ENCODE measurements around the gene PRRC2B. TPM values are rescaled to one million over a fixed set of nuclear protein-coding genes. Genes with fewer than 3 reads are reported as not detected.
"Not testable (repeated sequence)": the region's sequence is repeated elsewhere in the genome, so short reads cannot be mapped to it uniquely, and the experiment has no call there.

The PRRC2B gene
- polyA plus RNA-seq, 1 donor = 133 TPM

DNA sequence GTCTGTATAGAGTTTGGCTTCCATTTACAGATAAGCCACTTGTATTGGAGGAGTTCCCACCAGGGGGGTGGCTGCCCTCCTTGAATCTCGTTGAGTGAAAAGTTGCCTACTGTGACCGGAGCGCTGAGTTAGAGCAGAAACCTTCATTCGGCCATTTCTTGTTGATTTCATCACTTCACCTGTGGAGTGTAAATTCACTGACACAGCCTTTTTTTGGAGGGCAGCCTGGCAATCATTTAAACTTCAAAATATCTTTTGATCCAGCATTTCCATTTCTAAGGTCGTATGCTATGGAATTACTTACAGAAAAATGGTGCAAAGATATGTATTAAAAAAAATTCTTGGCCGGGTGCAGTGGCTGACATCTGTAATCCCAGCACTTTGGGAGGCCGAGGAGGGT, 40.8 kb downstream of the PRRC2B start:
- DNase-seq (ENCODE audit: low read depth) = no peak

DNA sequence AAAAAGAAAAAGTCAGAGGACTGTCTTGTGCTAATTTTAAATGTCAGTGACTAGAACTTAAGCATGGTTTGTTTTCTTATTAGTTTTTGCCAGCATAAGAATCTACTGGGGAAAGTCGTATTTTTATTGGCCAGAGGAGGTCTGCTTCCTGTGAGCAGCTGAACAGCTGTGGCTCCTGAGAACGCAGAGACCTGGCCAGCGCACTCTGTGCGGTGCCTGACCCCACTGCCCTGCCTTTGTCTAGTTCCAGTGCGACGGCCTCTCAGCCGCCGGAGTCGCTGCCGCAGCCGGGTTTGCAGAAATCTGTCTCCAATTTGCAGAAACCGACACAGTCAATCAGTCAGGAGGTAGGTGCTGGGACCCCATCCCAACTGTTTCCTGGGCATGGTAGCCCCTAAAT, 42.5 kb downstream of the PRRC2B start:
- no peak for DNase-seq (ENCODE audit: low read depth)

DNA sequence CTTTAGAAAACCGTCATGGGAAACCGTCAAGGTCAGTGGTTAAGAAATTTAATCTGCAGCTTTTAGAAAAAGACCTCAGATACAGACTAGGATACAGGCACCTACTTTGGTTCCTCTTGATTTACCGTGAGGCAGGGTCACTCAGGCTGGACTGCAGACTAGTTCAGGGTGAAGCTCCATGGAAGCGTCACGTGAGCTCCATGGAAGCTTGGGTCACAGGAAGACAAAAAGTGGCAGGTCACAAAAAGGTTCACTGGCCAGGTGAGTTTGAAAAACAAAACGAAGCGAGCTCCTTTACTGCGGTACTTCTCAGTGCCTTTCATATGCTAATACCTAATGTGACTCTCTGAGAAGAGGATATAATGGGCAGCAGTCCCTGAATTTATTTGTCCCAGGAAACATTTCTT, 43.0 kb downstream of the PRRC2B start:
- DNase-seq (ENCODE audit: low read depth) = no peak

DNA sequence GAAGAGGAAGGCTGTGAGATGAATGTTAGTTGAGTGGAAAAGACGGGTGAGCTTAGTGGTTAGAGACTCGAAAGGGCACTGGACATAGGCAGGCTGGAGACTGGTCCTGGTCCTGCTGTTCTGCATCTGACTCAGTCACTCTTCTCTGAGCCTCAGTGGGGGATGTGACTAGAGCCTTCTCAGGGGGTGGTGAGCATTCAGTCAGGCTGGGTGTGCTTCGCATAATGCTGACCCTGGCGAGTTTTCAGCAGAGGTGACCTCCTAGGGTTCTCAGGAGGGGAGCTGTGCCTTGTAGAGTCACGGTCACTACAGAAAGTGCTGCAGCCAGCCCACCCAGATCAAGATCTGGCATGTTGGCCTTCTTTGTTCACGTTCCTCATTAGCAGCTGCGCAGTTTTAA, 44.3 kb downstream of the PRRC2B start:
- DNase-seq (ENCODE audit: low read depth) = no peak

DNA sequence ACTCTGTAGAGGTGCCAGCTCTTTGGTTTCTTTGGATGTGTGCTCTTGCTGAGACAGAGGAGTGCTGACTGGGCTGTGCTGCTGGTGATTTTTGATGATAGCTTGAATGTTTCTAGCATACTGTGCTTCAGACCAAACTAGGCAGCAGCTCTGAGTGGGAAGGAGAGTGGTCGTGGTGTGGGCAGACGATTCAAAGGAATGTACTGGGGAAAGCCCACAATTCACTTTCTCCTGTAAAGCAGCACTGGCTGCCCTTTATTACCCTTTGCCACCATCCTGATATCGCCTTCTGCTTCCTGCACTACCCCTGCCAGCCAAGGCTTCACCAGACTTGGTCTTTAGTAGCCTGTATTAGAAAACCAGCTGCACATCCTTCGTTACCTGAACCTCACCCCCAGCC, 45.3 kb downstream of the PRRC2B start:
- DNase-seq (ENCODE audit: low read depth) = no peak

DNA sequence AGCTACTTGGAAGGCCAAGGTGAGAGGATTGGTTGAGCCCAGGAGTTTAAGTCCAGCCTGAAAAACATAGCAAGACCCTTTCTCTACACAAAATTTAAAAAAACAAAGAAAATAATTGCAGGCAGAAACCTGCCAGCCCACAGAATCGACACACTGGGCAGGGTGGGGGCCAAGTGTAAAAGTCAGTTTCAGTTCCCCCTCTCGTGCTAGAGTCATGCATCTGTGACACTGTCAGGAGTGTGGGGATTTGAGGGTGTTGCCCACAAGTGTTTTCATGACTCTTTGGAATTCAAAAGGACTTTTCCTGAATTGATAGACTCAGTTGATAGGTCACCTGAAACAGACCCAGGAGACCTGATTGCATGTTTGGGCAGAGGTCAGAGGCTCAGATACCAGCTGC, 47.6 kb downstream of the PRRC2B start:
- DNase-seq (ENCODE audit: low read depth) = no peak

DNA sequence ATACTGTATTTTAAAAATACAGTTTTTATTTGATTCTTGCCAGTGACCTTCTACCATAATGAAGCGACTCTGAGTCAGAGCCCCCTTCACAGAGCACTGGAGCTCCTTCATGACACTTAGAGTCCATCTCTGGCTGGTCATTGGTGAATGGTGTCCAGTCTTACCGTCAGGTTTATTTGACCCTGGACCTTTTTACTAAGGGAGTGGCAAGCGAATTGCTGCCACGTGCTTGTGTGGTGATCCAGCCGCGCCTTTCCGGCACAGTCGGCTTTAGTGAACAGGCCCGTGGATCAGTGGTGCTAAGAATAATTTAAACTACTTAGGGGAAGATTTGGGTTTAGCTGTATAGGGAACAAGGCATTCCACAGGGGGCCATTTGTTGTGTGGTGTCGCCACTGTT, 48.5 kb downstream of the PRRC2B start:
- no peak for DNase-seq (ENCODE audit: low read depth)

DNA sequence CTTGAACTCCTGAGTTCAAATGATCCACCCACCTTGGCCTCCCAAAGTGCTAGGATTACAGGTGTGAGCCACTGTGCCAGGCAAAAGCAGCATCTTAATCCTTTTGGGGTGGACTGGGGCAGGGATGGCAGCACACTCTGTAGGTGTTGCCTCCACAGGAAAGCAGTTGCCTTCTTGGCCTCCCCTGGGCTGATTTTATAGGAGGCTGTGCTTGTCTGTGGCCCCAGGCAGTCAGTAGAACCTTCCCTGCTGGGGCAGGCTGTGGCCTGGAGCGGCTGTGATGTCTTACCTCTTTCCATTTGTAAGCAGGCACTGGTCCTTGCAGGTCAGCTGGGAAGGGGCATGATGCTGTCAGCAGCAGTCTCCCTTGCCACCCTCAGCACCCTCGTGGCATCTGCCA, 49.8 kb downstream of the PRRC2B start:
- no peak for DNase-seq (ENCODE audit: low read depth)

DNA sequence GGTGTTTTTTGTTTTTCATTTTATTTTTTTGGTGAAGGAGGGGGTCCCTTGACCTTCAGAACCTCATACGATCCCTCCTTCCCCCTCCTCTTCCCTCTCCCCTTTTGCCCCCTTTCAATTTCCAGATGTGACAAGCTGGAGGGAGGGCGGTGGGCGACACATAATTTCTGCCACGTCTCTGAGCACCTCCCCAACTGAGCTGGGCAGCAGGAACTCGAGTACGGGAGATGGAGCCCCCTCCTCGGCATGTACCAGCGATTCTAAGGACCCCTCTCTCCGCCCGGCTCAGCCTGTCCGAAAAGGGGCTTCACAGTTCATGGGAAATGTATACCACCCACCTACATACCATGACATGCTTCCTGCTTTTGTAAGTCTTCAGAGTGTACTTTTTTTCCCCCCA, 52.4 kb downstream of the PRRC2B start:
- DNase-seq (ENCODE audit: low read depth) = no peak

DNA sequence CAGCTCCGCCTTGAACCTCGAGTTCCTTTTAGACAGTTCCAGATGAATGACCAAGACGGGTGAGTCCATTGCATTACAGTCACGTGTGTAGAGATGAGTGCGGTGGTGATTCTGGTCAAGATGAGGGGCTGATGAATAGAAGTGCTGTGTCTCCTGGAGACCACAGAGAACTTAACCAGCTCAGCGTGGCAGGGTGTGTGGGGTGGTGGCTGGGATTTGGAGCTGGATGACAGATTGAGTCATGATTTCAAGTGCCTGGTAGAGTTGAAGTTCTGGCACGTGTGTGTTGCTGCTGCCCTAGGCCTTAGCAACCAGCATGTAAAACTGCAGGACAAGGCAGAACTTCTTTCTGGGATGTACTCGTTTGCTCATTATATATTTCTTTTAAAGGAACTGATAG, 53.3 kb downstream of the PRRC2B start:
- no peak for DNase-seq (ENCODE audit: low read depth)

DNA sequence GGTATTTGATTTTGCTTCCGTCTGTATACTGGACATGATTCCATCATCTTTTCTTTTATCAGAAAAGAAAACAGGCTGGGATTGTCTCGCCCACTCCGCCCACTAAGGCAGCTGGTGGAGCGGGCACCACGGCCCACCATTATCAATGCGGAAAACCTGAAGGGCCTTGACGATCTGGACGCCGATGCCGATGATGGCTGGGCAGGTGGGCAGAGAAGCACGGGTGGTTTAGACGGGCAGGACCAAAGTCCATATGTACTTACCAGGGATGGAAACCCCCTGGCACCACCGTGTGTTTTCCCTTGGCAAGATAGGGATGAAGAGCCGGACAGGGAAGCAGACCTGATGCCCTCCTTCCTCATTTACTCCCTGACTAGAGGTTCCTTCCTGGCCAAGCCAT, 53.7 kb downstream of the PRRC2B start:
- no peak for DNase-seq (ENCODE audit: low read depth)

DNA sequence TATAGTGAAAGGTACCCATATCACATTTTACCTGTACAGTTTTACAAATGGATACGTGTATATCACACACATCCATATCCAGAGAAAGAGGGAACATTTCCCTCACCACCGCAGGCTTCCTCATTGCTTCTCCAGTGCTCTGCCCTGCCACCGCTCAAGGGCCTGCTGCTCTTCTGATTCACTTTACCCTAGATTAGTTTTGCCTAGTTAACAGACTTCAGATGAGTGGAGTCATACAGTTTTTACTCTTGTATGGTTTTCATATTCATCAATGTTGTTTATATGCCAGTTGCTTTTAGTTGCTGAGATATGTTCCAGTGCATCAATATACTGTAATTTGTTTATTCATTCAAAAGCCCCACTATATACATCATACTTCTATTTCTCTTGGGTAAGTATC, 54.9 kb downstream of the PRRC2B start:
- no peak for DNase-seq (ENCODE audit: low read depth)

DNA sequence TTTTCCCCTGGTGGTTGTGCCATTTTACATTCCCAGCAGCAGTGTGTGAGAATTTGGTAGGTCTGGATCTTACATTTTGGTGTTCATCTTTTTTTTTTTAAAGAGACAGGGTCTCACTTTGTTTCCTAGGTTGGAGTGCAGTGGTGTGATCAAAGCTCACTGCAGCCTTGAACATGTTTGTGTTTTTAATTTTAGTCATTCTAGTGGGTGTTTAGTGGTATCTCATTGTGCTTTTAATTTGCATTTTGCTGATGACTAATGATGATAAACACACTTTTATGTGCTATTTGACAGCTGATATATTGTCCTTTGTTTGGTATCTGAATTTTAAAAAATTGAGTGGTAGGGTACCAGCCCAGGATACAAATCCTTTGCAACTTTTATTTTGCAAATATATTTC, 55.4 kb downstream of the PRRC2B start:
- DNase-seq (ENCODE audit: low read depth) = no peak

DNA sequence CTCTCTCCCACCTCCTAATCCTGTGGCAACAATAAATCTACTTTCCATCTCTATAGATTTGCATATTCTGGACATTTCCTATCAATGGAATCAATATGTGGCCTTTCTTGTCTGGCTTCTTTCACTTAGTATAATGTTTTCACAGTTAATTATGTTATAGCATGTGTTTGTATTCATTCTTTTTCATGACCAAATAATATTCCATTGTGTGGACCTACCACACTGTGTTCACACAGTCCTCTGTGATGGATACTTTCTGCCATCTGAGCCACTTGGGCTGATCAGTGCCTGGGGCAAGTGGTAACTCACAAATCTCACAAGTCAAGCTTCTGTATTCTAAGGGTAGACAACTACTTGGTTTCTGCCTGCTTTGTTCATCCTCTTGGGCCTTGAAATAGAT, 60.1 kb downstream of the PRRC2B start:
- DNase-seq (ENCODE audit: low read depth) = no peak

DNA sequence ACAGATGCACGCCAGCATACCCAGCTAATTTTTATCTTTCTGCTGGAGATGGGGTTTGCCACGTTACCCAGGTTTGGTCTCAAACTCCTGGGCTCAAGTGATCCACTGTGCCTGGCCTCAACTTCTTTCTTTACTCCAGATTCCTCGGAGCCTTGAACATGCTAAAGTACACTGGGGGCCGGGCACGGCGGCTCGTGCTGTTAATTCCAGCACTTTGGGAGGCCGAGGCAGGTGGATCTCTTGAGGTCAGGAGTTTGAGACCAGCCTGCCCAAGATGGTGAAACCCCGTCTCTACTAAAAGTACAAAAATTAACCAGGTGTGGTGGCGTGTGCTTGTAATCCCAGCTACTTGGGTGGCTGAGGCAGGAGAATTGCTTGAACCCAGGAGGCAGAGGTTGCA, 61.8 kb downstream of the PRRC2B start:
- DNase-seq (ENCODE audit: low read depth) = not testable (repeated sequence)

DNA sequence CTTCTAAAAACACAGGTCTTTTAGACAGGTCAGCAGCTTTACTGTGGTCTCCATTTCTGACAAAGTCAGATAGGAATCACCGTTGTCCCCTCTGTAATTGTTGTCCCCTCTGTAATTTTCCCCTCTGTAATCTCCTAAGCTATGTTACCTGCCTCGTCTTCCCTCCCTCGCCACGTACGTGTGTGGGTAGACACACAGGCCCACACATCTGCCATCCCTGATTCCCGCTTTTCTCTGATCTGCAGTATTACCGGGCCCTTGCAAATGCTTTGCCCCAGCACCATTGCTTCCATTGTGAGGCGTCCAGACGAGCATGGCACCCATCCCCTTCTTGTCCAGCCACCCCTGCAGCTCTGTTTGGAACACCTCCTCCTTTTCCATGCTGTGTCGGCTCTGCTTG, 63.9 kb downstream of the PRRC2B start:
- no peak for DNase-seq (ENCODE audit: low read depth)

DNA sequence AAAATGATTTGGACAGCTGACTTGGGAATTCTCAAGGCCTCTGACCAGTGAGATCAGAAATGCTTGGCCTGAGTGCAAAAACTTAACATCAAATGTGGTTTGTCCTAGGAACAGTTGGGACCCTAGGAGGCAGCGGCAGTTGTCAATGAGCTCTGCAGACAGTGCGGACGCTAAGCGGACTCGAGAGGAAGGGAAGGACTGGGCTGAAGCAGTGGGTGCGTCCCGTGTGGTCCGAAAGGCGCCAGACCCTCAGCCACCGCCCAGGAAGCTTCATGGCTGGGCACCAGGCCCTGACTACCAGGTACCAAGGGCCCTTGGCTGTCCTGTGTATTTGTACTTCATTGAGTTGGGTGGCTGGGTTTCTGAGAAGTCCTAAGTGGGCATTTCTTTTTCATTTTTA, 65.2 kb downstream of the PRRC2B start:
- DNase-seq (ENCODE audit: low read depth) = no peak

DNA sequence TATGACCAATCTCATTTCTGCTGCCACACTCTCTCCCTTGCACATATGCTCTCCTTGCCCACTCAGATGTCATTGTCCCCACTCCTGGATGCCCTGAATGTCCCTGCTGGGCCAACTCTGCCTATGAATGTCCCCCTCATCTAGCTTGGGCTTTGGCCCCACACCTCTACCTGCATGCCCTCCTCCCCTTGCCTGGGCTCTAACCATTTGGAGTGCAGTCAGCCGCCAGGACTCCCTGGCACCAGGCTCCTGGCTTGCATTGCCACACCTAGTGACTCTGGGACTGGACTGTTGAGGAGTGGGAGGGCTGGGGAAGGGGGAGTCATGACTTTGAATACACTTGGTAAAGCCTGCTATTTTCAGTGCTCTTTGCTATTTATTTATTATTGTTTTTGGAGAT, 67.3 kb downstream of the PRRC2B start:
- no peak for DNase-seq (ENCODE audit: low read depth)

DNA sequence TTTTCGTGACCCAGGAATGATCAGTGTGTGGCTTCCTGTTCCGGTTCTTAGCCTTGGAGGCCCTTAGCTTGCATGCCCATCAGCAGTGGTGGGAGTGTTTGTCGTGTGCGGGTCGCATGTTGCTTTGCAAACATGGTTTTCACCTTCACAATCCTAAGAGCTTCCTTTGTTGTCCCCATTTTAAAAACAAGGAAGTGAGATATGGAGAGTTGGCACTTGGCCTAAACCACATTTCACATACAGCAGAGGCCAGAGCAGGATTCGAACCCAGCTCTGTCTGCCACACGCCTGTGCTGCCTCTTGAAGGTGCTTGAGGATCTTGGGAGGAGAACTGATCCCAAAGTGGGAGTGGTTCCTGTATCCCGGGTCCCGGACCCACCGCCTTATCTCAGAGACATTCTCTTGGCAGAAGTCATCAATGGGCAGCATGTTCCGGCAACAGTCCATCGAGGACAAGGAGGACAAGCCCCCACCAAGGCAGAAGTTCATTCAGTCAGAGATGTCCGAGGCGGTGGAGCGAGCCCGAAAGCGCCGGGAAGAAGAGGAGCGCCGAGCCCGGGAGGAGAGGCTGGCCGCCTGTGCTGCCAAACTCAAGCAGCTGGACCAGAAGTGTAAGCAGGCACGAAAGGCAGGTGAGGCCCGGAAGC, 70.6 kb downstream of the PRRC2B start:
- no peak for DNase-seq (ENCODE audit: low read depth)

DNA sequence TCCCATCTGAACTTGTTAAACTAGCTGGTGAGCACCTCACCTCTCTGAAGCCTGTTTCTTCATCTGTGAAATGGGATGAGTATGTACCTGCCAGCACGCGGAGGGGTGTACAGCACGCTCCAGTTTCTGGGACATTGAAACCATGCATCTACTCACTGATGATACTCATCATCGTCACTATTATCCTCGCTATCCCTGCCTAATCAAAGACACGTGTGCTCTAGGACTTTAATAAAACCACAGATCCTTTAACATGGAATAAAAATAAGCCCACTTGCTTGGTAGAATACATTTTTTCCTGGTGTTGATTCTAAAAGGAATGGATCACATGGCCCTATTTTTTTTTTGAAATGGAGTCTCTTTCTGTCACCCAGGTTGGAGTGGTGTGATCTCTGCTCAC, 71.5 kb downstream of the PRRC2B start:
- no peak for DNase-seq (ENCODE audit: low read depth)

DNA sequence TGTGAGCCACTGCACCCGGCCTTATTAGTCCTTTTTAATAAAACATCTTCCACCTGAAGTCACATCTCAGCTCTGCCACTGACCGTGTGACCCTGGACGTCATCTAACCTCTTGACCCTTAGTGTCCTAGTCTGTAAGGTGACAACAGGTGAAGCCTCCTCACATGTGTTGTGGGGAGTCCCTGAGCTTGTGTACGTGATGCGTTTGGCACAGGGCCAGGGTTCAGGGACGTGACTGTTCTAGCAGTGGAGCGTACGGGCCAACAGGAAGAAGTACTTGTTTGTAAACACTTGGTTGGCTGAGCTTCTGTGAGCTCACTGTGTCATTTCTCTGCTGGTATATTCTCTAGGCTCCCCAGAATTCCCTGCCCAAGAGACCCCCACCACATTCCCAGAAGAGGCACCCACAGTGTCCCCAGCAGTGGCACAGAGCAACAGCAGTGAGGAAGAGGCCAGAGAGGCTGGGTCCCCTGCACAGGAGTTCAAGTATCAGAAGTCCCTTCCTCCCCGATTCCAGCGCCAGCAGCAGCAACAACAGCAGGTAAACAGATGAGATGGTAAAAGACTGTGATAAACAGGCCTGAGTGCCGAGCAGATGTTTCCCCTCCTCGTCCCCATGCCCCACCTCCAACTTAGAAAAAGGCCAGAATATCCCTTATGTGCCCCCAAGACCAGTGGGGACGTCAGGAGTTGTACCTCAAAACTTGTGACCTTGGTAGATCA, 73.5 kb downstream of the PRRC2B start:
- no peak for DNase-seq (ENCODE audit: low read depth)

DNA sequence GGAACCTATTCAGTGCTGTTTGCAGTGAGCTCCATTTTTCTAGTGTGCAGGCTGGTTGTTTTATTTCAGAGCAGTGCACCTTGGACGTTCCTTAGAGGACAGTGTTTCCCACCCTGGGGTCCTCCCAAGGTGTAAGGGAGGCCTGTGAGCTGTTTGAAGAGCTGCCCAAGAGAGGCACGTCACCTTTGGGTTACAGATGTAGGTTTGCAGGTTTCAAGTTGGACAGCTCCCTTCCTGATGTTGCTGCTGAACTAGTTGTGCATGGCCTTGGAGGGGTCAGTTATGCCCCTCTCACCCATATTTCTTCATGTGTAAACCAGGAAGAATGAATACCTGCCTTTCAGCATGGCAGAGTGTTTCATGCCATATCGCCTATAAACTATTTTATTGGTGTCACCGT, 74.1 kb downstream of the PRRC2B start:
- DNase-seq (ENCODE audit: low read depth) = no peak

DNA sequence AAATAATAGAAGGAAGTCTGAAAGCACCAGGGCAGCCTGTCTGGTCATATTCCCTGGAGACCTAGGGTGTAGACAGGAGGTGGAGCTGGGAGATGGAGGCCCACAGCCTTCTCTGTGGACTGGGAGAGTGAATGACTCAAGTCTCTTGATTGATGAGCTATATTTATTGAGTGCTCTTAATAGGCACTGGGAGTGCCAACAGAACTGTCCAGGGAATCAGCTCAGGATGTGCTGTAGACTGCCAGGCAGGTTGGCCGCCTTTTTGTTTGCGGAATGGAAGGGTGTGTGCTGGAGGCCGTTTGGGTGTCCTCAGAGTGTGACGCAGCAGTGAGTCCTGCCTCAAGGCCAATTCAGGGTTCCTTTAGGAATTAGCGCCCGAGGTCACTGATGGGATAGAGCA, 75.5 kb downstream of the PRRC2B start:
- DNase-seq (ENCODE audit: low read depth) = no peak

DNA sequence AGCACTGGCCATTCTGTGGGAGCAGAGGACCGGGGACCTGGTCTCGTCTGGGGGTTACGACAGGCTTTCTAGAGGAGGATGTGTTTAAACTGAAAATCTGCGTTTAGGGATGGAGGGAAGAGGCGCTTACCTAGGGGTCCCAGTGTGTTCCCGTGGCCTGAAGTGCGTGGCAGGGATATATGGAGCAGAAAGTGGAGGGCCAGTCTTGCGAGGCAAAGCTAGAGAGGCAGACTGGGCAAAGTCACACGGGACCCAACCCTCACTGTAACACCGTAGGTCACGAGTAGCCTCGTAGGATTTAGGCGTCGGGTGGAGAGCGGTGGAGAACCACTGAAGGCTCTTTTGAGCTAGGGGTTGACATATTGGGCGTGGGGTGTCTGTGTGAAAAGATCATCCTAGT, 76.1 kb downstream of the PRRC2B start:
- no peak for DNase-seq (ENCODE audit: low read depth)
